HCT116 (cell line): ENCODE results near the gene CCDC87.

Experiments used
- CTCF ChIP-seq, 3 experiments: fragments of 200-600 bp in 1 of 3; sonication (generic) in 1 of 3; IDR thresholded peaks in 2 of 3; conservative IDR thresholded peaks in 1 of 3; 2 replicates each; pipeline ENCODE4 v1.5.1; 2012 to 2017; ENCODE audit warnings: low read depth in 2 of 3, low read length in 2 of 3, antibody characterized with exemption in 1 of 3, borderline replicate concordance in 1 of 3, control low read depth in 1 of 3, mild to moderate bottlenecking in 1 of 3, mixed read lengths in 1 of 3, mixed run types in 1 of 3, moderate library complexity in 1 of 3; ENCODE audit not compliant: insufficient read depth in 1 of 3
- EZH2 ChIP-seq: fragments of 200-600 bp; sonication (generic); IDR thresholded peaks from 2 replicates; pipeline ENCODE4 v1.6.1; 2017; ENCODE audit warnings: antibody characterized with exemption, mixed run types
- EZH2phosphoT487 ChIP-seq: fragments of 200-600 bp; IDR thresholded peaks from 2 replicates; pipeline ENCODE4 v1.6.1; 2018; ENCODE audit warnings: antibody characterized with exemption, borderline replicate concordance
- MAX ChIP-seq: IDR thresholded peaks from 2 replicates; pipeline ENCODE4 v1.6.1; 2012
- POLR2A ChIP-seq: IDR thresholded peaks from 2 replicates; pipeline ENCODE4 v1.7.0; 2011; ENCODE audit warnings: borderline replicate concordance; ENCODE audit not compliant: insufficient read depth, insufficient read length; ENCODE audit errors: extremely low read depth
- POLR2AphosphoS5 ChIP-seq: IDR thresholded peaks from 2 replicates; pipeline ENCODE4 v1.6.1; 2011; ENCODE audit warnings: mild to moderate bottlenecking, low read depth, low read length, moderate library complexity
- YY1 ChIP-seq: IDR thresholded peaks from 2 replicates; pipeline ENCODE4 v1.6.1; 2011; ENCODE audit warnings: low read length, low read depth, moderate library complexity, mild to moderate bottlenecking; ENCODE audit not compliant: insufficient replicate concordance; ENCODE audit errors: extremely low read depth
- ZBTB33 ChIP-seq: IDR thresholded peaks from 2 replicates; pipeline ENCODE4 v1.6.1; 2011; ENCODE audit warnings: mild to moderate bottlenecking, low read length, moderate library complexity; ENCODE audit not compliant: insufficient replicate concordance; ENCODE audit errors: extremely low read depth

GRCh38 chr11:66604155-66604554 lies 11.3 kb upstream of the CCDC87 start:
- no peak for TF ChIP-seq EZH2
- no peak for TF ChIP-seq CTCF (IDR thresholded peaks at IDR 0.05 in 2 of 3, conservative IDR thresholded peaks at IDR 0.05 in 1 of 3; ENCODE audit: borderline replicate concordance in 1 of 3, insufficient read depth in 1 of 3, low read depth in 2 of 3, low read length in 2 of 3)
- no peak for TF ChIP-seq POLR2A
- TF ChIP-seq YY1, result no peak
- no peak for TF ChIP-seq ZBTB33
- no peak for TF ChIP-seq POLR2AphosphoS5
- no peak for TF ChIP-seq MAX
- TF ChIP-seq EZH2phosphoT487, result no peak
